ENCODE data around the gene ERC2. TPM values are rescaled to one million over a fixed set of nuclear protein-coding genes. Genes with fewer than 3 reads are reported as not detected.
A peak's percentile ranks its signal among the peaks of the same experiment; 100 is the strongest.

ERC2 gene
- total and polyA plus RNA-seq, 2 of the 13 experiments (the other 11 are each of a cell fraction or from before 2014, with no cell fraction given): 0.16 to 0.22 TPM

DNA sequence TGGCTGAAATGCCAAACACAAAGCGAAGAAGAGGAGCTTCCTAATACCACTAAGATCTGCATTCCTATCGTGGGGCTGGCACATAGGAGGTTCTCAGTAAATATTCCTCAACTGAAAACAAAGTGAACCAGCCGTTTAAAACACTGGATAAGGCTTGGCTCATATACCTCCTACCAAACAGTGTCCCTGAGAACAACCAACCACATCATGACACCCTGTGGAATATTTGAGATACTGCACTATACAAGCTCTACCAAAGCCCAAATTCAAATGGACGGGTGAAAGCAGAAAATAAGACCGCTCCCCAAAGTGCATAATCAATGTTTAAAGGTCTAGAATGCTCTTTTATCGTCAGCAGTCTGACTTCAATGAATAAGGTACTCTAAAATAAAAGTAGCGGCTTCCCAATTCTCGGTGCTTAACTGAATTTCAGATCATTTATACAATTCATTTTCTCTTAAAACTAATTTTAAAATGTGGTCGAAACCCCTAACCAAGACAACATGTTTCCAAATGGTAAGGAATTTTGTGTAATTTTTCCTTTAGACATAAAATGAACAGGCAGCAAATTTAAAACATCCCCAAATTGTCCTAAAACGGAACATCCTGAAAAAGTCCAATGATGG lies 425.8 kb downstream of the ERC2 start:
- no peak overlapping the region for H3K9ac ChIP-seq (ENCODE audit: insufficient read depth, low read depth, low read length)
- H2AFZ ChIP-seq (ENCODE audit: low read length): no peak overlapping the region
- H3K79me2 ChIP-seq (ENCODE audit: insufficient read depth, low read length): no peaks in the 10 kb centered on the region
- H3K4me1 ChIP-seq (ENCODE audit: insufficient read depth, low read length): no peaks in the 10 kb centered on the region
- H3K27me3 ChIP-seq (ENCODE audit: control insufficient read depth in 1 of 2, insufficient read depth in 2 of 2, low read length in 2 of 2): no peaks in the 10 kb centered on the region
- 15% methylated on average over 10 of the region's 10 CpGs for WGBS (ENCODE audit: low lambda C conversion rate)
- ChIA-PET CTCF (ENCODE audit: low intra/inter-chr PET ratio, low total read pairs) (no interaction called here), POLR2A (no interaction called here)
- no peak overlapping the region for H3K4me2 ChIP-seq (ENCODE audit: low read depth, low read length)
- H4K20me1 ChIP-seq (ENCODE audit: insufficient read depth, low read length): no peaks in the 10 kb centered on the region
- in situ Hi-C loops (cut with HindIII; ENCODE audit: extremely low pct_ligation_motif_present, low pct_unique_long_range_greater_than_20kb) (no loop called here), intact Hi-C loops (cut with micrococcal nuclease; ENCODE audit: unreplicated experiment) (no loop called here)
- H3K27ac ChIP-seq (ENCODE audit: extremely low read length, insufficient read depth, low read length): no peak overlapping the region
- peak; percentile 89 for ATAC-seq
- no peak for FAIRE-seq
- BruUV-seq (replicated peaks): no TSS peak
- H3K36me3 ChIP-seq (replicated peaks in 1 of 2; ENCODE audit: control insufficient read depth in 1 of 2, insufficient read depth in 2 of 2, low read length in 2 of 2): no peaks in the 10 kb centered on the region
- no peaks in the 10 kb centered on the region; the same call in 1 of the 2 replicates for H3K9me3 ChIP-seq (ENCODE audit: low read length)
- DNase-seq (ENCODE audit: low spot score): peak; percentile 5
- no peak overlapping the region for H3K4me3 ChIP-seq (replicated peaks in 1 of 3; ENCODE audit: insufficient read depth in 1 of 3, low read depth in 2 of 3, low read length in 3 of 3)
- TF ChIP-seq MTA1 (CRISPR knock-in tag; IDR thresholded peaks at IDR 0.05; ENCODE audit: borderline replicate concordance): no peak
- TF ChIP-seq ZFAT (CRISPR knock-in tag; conservative IDR thresholded peaks at IDR 0.05): no peak
- TF ChIP-seq MATR3 (CRISPR knock-in tag; IDR thresholded peaks at IDR 0.05): no peak
- no peak for TF ChIP-seq DNMT3B (CRISPR knock-in tag; conservative IDR thresholded peaks at IDR 0.05)
- no peak for TF ChIP-seq RNF2 (conservative IDR thresholded peaks at IDR 0.05; ENCODE audit: low read depth)
- no peak for TF ChIP-seq THAP11 (CRISPR knock-in tag; IDR thresholded peaks at IDR 0.05)
- TF ChIP-seq STAG1 (CRISPR knock-in tag; IDR thresholded peaks at IDR 0.05): peak; percentile 57
- TF ChIP-seq ZNF251 (CRISPR knock-in tag; IDR thresholded peaks at IDR 0.05): no peak
- TF ChIP-seq, protein P1, sequence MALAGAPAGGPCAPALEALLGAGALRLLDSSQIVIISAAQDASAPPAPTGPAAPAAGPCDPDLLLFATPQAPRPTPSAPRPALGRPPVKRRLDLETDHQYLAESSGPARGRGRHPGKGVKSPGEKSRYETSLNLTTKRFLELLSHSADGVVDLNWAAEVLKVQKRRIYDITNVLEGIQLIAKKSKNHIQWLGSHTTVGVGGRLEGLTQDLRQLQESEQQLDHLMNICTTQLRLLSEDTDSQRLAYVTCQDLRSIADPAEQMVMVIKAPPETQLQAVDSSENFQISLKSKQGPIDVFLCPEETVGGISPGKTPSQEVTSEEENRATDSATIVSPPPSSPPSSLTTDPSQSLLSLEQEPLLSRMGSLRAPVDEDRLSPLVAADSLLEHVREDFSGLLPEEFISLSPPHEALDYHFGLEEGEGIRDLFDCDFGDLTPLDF (CRISPR knock-in tag; IDR thresholded peaks at IDR 0.05): no peak
- TF ChIP-seq, protein P2, sequence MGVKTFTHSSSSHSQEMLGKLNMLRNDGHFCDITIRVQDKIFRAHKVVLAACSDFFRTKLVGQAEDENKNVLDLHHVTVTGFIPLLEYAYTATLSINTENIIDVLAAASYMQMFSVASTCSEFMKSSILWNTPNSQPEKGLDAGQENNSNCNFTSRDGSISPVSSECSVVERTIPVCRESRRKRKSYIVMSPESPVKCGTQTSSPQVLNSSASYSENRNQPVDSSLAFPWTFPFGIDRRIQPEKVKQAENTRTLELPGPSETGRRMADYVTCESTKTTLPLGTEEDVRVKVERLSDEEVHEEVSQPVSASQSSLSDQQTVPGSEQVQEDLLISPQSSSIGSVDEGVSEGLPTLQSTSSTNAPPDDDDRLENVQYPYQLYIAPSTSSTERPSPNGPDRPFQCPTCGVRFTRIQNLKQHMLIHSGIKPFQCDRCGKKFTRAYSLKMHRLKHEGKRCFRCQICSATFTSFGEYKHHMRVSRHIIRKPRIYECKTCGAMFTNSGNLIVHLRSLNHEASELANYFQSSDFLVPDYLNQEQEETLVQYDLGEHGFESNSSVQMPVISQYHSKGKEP (CRISPR knock-in tag; IDR thresholded peaks at IDR 0.05): no peak
- TF ChIP-seq YEATS4 (CRISPR knock-in tag; IDR thresholded peaks at IDR 0.05; ENCODE audit: borderline replicate concordance): no peak
- TF ChIP-seq, protein P3, sequence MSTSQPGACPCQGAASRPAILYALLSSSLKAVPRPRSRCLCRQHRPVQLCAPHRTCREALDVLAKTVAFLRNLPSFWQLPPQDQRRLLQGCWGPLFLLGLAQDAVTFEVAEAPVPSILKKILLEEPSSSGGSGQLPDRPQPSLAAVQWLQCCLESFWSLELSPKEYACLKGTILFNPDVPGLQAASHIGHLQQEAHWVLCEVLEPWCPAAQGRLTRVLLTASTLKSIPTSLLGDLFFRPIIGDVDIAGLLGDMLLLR (CRISPR knock-in tag; IDR thresholded peaks at IDR 0.05): no peak
- no peak for TF ChIP-seq CENPX (CRISPR knock-in tag; IDR thresholded peaks at IDR 0.05)
- TF ChIP-seq NR2C2 (CRISPR knock-in tag; IDR thresholded peaks at IDR 0.05; ENCODE audit: borderline replicate concordance): no peak
- no peak for TF ChIP-seq ZKSCAN1 (IDR thresholded peaks at IDR 0.05; ENCODE audit: low read length)
- TF ChIP-seq, protein P4, sequence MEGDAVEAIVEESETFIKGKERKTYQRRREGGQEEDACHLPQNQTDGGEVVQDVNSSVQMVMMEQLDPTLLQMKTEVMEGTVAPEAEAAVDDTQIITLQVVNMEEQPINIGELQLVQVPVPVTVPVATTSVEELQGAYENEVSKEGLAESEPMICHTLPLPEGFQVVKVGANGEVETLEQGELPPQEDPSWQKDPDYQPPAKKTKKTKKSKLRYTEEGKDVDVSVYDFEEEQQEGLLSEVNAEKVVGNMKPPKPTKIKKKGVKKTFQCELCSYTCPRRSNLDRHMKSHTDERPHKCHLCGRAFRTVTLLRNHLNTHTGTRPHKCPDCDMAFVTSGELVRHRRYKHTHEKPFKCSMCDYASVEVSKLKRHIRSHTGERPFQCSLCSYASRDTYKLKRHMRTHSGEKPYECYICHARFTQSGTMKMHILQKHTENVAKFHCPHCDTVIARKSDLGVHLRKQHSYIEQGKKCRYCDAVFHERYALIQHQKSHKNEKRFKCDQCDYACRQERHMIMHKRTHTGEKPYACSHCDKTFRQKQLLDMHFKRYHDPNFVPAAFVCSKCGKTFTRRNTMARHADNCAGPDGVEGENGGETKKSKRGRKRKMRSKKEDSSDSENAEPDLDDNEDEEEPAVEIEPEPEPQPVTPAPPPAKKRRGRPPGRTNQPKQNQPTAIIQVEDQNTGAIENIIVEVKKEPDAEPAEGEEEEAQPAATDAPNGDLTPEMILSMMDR (CRISPR knock-in tag; IDR thresholded peaks at IDR 0.05): peak; percentile 49
- TF ChIP-seq, protein P5, sequence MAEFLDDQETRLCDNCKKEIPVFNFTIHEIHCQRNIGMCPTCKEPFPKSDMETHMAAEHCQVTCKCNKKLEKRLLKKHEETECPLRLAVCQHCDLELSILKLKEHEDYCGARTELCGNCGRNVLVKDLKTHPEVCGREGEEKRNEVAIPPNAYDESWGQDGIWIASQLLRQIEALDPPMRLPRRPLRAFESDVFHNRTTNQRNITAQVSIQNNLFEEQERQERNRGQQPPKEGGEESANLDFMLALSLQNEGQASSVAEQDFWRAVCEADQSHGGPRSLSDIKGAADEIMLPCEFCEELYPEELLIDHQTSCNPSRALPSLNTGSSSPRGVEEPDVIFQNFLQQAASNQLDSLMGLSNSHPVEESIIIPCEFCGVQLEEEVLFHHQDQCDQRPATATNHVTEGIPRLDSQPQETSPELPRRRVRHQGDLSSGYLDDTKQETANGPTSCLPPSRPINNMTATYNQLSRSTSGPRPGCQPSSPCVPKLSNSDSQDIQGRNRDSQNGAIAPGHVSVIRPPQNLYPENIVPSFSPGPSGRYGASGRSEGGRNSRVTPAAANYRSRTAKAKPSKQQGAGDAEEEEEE (CRISPR knock-in tag; IDR thresholded peaks at IDR 0.05; ENCODE audit: borderline replicate concordance): no peak
- TF ChIP-seq, protein P6, sequence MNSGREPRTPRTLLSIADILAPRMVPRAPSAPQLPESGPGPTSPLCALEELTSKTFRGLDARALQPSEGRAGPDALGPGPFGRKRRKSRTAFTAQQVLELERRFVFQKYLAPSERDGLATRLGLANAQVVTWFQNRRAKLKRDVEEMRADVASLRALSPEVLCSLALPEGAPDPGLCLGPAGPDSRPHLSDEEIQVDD (CRISPR knock-in tag; IDR thresholded peaks at IDR 0.05; ENCODE audit: borderline replicate concordance): no peak
- TF ChIP-seq RAD21 (CRISPR knock-in tag; IDR thresholded peaks at IDR 0.05): peak; percentile 15; the same call in 1 of the 2 replicates
